Uterus (tissue), 4 donors: Measurements from ENCODE around the gene NEK10. TPM values are rescaled to one million over a fixed set of nuclear protein-coding genes. Genes with fewer than 3 reads are reported as not detected.

Experiments
- DNase-seq, 2 donors: peaks; one replicate each; pipeline ENCODE4 v3.0.0-alpha.2; 2019 to 2020
- H3K27ac ChIP-seq, 2 donors: fragments of 200-600 bp; sonication (generic); 1 replicate in 1 of 2; 2 replicates in 1 of 2; pipeline ENCODE4 v1.5.1; 2016 to 2018
- H3K27me3 ChIP-seq, 2 donors: fragments of 200-600 bp; sonication (generic); one replicate each; pipeline ENCODE4 v1.5.1; 2018 to 2019; ENCODE audit warnings: control low read depth in 1 of 2
- H3K36me3 ChIP-seq, 2 donors: fragments of 200-600 bp; sonication (generic); one replicate each; pipeline ENCODE4 v1.5.1; 2019; ENCODE audit warnings: control low read depth in 1 of 2
- H3K4me1 ChIP-seq, 2 donors: fragments of 200-600 bp; sonication (generic); one replicate each; pipeline ENCODE4 v1.5.1; 2018 to 2019; ENCODE audit warnings: control low read depth in 1 of 2
- H3K4me3 ChIP-seq, 2 donors: fragments of 200-600 bp; sonication (generic); 1 replicate in 1 of 2; 2 replicates in 1 of 2; pipeline ENCODE4 v1.5.1; 2018 to 2019; ENCODE audit warnings: mild to moderate bottlenecking in 1 of 2
- H3K9me3 ChIP-seq, 2 donors: fragments of 200-600 bp; sonication (generic); one replicate each; pipeline ENCODE4 v1.5.1; 2019; ENCODE audit warnings: control low read depth in 1 of 2
- POLR2A ChIP-seq, 2 donors: fragments of 450-650 bp; IDR thresholded peaks; one replicate each; pipeline ENCODE4 v1.6.1; 2016; ENCODE audit warnings: antibody characterized with exemption in 2 of 2, mild to moderate bottlenecking in 1 of 2, moderate library complexity in 1 of 2
- intact Hi-C: fragments of 100-400 bp; cut with DNase I; formaldehyde crosslinking; loops from one replicate; pipeline ENCODE4 v1.15.1; 2023; ENCODE audit warnings: low total_unique reads
- total RNA-seq, 4 donors: library from RNA; depleted of rRNA in 3 of 4; stranded (reverse); fragments of >200 nt in 3 of 4; gene quantifications; one replicate each; pipeline versions ENCODE4 v1.1.0 to v1.2.4, GENCODE V29; 2014 to 2023
- TF ChIP-seq, protein P1 (sequence below), 4 experiments: fragments of 200-600 bp in 2 of 4; fragments of 450-650 bp in 2 of 4; sonication (generic) in 2 of 4; IDR thresholded peaks; one replicate each; pipeline ENCODE4 v1.5.1; 2016 to 2019; ENCODE audit warnings: antibody characterized with exemption in 4 of 4, mild to moderate bottlenecking in 2 of 4, moderate library complexity in 1 of 4
- donor health status: DM: yes; HTN: yes; CAD: no.

Gene NEK10
- total RNA-seq, 4 donors from 2014 or later = under 0.01 to 8.3 (median 0.83) TPM

DNA sequence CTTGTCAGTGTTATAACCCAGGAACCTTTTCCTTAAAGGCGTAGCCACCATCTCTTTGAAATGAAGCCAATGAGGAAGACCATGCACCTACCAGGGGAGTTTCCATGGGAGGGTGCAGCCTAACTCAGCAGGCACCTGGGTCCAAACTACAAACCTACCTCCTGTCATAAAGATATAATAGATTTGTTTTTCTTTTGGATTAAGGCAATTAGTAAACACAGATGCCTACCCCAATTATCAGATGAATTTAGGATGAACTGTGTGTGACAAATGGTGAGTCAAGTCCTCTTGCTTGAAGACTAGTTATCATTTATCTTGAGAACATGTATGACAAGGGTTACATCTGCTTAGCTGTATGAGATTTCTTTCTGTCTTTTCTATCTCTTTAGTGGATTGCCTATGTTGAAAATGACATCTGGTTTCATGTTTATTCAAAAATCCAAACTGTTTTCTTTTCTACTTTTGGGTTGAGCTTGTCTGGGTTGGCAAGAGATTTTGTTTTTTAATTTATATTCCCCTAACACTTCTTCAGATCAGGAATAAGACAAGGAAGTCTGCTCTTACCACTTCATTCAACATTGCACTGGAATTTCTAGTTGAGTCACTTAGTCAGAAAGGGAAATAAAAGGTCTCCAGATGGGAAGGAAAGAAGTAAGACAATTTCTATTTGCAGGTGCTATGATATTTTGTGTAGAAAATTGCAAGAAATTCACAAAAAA is 149.9 kb downstream of the NEK10 start:
- Histone ChIP-seq H3K4me1 (no peaks in the 10 kb centered on the region), H3K27ac (no peak overlapping the region), H3K9me3 (no peaks in the 10 kb centered on the region), H3K36me3 (no peaks in the 10 kb centered on the region), H3K4me3 (no peak overlapping the region), H3K27me3 (no peaks in the 10 kb centered on the region)
- intact Hi-C loops = no loop called here
- TF ChIP-seq, protein P1, sequence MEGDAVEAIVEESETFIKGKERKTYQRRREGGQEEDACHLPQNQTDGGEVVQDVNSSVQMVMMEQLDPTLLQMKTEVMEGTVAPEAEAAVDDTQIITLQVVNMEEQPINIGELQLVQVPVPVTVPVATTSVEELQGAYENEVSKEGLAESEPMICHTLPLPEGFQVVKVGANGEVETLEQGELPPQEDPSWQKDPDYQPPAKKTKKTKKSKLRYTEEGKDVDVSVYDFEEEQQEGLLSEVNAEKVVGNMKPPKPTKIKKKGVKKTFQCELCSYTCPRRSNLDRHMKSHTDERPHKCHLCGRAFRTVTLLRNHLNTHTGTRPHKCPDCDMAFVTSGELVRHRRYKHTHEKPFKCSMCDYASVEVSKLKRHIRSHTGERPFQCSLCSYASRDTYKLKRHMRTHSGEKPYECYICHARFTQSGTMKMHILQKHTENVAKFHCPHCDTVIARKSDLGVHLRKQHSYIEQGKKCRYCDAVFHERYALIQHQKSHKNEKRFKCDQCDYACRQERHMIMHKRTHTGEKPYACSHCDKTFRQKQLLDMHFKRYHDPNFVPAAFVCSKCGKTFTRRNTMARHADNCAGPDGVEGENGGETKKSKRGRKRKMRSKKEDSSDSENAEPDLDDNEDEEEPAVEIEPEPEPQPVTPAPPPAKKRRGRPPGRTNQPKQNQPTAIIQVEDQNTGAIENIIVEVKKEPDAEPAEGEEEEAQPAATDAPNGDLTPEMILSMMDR (IDR thresholded peaks at IDR 0.05) = no peak
- no peak for TF ChIP-seq POLR2A (IDR thresholded peaks at IDR 0.05)
- no peak for DNase-seq

DNA sequence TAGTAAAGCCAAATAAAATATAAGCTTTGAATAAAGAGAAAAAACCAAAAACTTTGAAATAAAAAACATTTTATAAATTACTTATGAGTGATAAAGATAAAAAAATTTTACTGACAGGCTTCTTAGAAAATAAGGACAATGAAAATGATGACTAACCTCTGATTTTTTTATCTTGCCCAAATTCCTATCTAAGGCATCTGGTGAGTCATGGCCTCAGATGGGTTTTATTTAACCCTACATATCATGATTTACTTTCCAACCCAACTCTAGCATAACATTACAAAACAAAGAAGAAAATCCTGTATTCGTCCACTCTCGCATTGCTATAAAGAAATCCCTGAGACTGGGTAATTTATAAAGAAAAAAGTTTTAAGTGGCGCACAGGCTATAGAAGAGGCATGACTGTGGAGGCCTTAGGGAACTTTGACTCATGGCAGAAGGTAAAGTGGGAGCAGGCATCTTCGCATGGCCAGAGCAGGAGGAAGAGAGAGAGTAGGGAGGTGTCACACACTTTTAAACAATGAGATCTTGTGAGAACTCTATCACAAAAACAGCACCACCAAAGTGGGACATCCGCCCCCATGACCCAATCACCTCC is 152.1 kb downstream of the NEK10 start:
- TF ChIP-seq, protein P1 (IDR thresholded peaks at IDR 0.05) = no peak
- TF ChIP-seq POLR2A (IDR thresholded peaks at IDR 0.05) = no peak
- Histone ChIP-seq H3K9me3 (no peaks in the 10 kb centered on the region), H3K4me1 (no peaks in the 10 kb centered on the region), H3K36me3 (no peaks in the 10 kb centered on the region), H3K27me3 (no peaks in the 10 kb centered on the region), H3K4me3 (no peak overlapping the region), H3K27ac (no peak overlapping the region)
- DNase-seq = no peak
- intact Hi-C loops = no loop called here

DNA sequence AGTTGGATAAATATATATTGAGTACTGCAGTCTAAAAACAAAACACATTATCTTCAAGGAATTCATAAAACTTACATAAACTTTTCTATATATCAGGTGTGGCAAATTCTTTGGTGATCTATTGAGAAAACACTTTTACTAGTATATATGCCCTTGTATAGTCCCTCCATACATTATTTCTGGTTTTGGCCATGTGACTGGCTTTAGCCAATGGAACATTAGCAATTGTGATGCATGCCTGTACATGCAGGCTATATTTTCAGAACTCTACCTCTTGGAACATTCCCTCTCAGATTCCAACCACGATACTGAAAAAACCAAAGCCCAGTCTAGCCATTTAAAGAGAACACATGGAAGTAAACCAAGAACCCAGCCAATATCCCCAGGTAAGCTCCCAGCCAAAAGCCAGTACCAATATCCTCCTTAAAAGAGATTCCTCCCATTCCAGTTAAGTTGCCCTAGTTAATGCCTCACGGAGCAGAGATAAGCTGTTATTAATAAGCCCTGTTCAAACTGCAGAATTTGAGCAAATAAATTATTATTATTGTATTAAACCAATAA is 152.8 kb downstream of the NEK10 start:
- H3K9me3 ChIP-seq = no peaks in the 10 kb centered on the region
- TF ChIP-seq, protein P1 (IDR thresholded peaks at IDR 0.05) = no peak
- no peak for TF ChIP-seq POLR2A (IDR thresholded peaks at IDR 0.05)
- no peaks in the 10 kb centered on the region for H3K27me3 ChIP-seq
- no peaks in the 10 kb centered on the region for H3K4me1 ChIP-seq
- H3K4me3 ChIP-seq = no peak overlapping the region
- no peak for DNase-seq
- H3K36me3 ChIP-seq = no peaks in the 10 kb centered on the region
- intact Hi-C loops = no loop called here
- no peak overlapping the region for H3K27ac ChIP-seq

DNA sequence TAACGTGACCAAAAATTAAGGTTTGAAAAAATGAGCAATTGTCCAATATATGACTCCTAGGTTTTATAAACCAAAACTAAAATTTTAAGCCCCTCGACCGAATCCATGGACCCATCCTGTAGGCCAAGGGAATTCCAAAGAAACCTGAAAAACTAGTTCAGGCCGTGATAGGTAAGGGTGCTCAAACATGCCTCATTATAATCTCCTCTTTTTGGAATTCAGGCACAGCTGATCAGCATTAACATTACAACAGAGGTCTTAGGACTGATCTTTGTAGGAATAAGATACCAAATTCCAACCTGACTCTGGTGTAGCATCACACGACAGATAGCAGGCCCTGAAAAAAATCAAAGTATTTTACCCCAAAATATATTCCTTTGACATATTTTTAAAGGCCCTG is 155.7 kb downstream of the NEK10 start:
- no peaks in the 10 kb centered on the region for H3K9me3 ChIP-seq
- no peak overlapping the region for H3K4me3 ChIP-seq
- intact Hi-C loops = no loop called here
- H3K27ac ChIP-seq = no peak overlapping the region
- no peak for DNase-seq
- TF ChIP-seq, protein P1 (IDR thresholded peaks at IDR 0.05) = no peak
- no peak for TF ChIP-seq POLR2A (IDR thresholded peaks at IDR 0.05)
- H3K27me3 ChIP-seq = no peaks in the 10 kb centered on the region
- no peaks in the 10 kb centered on the region for H3K4me1 ChIP-seq
- H3K36me3 ChIP-seq = no peaks in the 10 kb centered on the region

DNA sequence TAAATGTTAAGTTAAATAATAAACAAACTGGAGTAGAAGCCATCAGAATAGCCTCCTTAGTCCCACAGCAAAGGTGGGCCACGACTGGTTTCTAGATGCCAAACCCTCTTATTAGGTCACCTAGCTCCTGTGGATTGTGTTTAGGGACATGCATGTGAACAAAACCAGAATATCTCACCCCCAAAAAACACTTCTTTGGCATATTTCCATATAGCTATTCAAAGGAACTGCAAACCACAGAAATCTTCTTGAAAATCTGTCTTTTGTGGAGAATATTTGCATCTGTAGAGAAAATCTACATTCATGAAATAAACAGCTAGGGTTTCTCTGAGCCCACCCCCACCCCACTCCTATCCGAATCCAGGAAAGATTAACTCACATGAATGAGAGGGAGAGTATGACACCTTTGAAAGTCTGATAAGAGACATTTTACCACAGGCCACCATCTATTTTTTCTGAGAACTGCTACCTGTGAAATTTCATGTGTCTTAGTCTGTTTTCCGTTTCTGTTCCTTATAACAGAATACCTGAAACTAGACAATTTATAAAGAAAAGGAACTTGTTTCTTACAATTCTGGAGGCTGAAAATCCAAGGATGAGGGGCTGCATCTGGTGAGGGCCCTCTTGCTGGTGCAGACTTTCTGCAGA is 159.4 kb downstream of the NEK10 start:
- H3K27me3 ChIP-seq = no peaks in the 10 kb centered on the region
- no peaks in the 10 kb centered on the region for H3K4me1 ChIP-seq
- no peak overlapping the region for H3K27ac ChIP-seq
- no peaks in the 10 kb centered on the region for H3K36me3 ChIP-seq
- H3K4me3 ChIP-seq = no peak overlapping the region
- H3K9me3 ChIP-seq = no peaks in the 10 kb centered on the region
- intact Hi-C loops = no loop called here
- DNase-seq = no peak
- TF ChIP-seq POLR2A (IDR thresholded peaks at IDR 0.05) = no peak
- TF ChIP-seq, protein P1 (IDR thresholded peaks at IDR 0.05) = no peak
